Mesenteric fat pad (tissue), 1 donor: Measurements from ENCODE around the gene SRPK3. TPM values are rescaled to one million over a fixed set of nuclear protein-coding genes. Genes with fewer than 3 reads are reported as not detected.

ENCODE experiments used
- DNase-seq: peaks from one replicate; pipeline ENCODE4 v3.0.0-alpha.2; 2020; ENCODE audit warnings: low spot score
- total RNA-seq: library from RNA; stranded (reverse); fragmentation: NEBNext Ultra II Directional; extraction: Animal tissue kit (Norgen Biotek cat#: 25700); gene quantifications from one replicate; pipeline ENCODE4 v1.2.1, GENCODE V29; 2021
- donor health status: DM: yes; HTN: yes; CAD: no.

Gene SRPK3
- total RNA-seq, 1 donor from 2014 or later = 0.74 TPM

GRCh38 chrX:153769158-153769864, 11.5 kb upstream of the SRPK3 start:
- no peak for DNase-seq

- no peak for DNase-seq
Observed at GRCh38 chrX:153769865-153770600, 10.8 kb upstream of the SRPK3 start.

- no peak for DNase-seq
Observed at GRCh38 chrX:153770601-153771414, 10.0 kb upstream of the SRPK3 start.

- no peak for DNase-seq
Observed at GRCh38 chrX:153771415-153772315, 9.2 kb upstream of the SRPK3 start.

GRCh38 chrX:153772316-153773217, 8.3 kb upstream of the SRPK3 start:
- DNase-seq = no peak

- no peak for DNase-seq
Observed at GRCh38 chrX:153773218-153773611, 7.6 kb upstream of the SRPK3 start.

GRCh38 chrX:153773741-153774575, 6.9 kb upstream of the SRPK3 start:
- no peak for DNase-seq

- no peak for DNase-seq
Observed at GRCh38 chrX:153774576-153775292, 6.1 kb upstream of the SRPK3 start.

GRCh38 chrX:153775293-153776119, 5.3 kb upstream of the SRPK3 start:
- no peak for DNase-seq

GRCh38 chrX:153776120-153776599, 4.7 kb upstream of the SRPK3 start:
- DNase-seq = no peak

GRCh38 chrX:153776611-153777045, 4.2 kb upstream of the SRPK3 start:
- DNase-seq = no peak

- DNase-seq = no peak
Observed at GRCh38 chrX:153777261-153778090, 3.4 kb upstream of the SRPK3 start.

GRCh38 chrX:153778181-153778580, 2.7 kb upstream of the SRPK3 start:
- no peak for DNase-seq

GRCh38 chrX:153778684-153779101, 2.1 kb upstream of the SRPK3 start:
- no peak for DNase-seq

- DNase-seq = no peak
Observed at GRCh38 chrX:153779891-153780677, 757 bp upstream of the SRPK3 start.
